KG1 (cell line): Measurements from ENCODE around the gene NIN.

ENCODE experiments used
- DNase-seq: peaks from one replicate; lab custom pipeline; 2025; lab: John Stamatoyannopoulos, UW

NIN gene

DNA sequence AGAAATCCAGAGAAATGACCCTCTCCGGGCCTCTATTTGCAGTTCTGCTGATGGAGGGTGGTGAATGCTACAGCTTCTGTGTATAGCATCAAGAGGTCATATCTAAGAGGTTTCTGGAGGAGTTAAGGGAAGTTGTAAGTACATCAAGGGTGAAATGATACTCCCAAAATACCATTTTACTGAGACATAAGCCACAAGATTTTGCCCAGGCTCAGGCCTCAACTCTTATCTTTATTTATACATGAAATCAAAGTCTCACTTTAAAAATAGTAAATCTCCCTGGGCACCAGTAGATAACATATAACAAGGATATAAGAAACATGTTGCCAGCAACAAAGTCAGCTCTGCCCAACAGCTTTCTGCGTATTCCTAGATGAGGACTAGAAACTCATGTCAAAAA lies 40.4 kb downstream of the NIN start:
- DNase-seq, result no peak

DNA sequence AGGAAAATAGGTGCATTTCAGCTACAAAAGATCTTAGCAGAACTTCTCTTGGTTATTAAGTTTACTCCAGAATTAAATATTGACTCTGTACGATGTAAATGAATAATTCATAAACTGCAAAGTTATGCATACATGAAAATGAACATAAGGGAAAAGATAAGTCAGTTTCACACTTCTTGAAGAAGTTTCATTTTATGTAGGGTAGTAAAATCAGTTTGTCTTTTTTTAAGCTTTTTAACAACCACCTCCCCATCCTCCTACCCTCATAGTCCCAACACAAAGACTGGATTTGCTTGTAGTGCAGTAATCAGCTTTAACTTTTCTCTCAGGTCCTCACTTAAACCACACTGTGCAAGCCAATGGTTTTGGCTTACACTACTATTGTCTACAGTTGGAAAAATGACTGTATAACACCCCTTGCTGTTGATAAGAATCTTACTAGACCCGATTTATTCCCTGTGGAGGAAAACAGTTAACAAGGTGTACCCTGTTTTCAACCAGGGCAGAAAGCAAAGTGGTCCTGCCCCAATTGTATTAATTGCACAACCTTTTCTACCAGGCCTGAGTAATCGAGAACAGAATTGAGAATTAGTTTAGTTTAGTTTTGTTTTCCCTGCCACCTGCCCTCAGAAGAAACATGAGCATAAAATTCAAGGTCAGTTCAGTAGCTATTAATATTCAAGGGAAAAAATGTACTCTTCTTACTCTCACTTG lies 44.1 kb downstream of the NIN start:
- DNase-seq, result no peak

DNA sequence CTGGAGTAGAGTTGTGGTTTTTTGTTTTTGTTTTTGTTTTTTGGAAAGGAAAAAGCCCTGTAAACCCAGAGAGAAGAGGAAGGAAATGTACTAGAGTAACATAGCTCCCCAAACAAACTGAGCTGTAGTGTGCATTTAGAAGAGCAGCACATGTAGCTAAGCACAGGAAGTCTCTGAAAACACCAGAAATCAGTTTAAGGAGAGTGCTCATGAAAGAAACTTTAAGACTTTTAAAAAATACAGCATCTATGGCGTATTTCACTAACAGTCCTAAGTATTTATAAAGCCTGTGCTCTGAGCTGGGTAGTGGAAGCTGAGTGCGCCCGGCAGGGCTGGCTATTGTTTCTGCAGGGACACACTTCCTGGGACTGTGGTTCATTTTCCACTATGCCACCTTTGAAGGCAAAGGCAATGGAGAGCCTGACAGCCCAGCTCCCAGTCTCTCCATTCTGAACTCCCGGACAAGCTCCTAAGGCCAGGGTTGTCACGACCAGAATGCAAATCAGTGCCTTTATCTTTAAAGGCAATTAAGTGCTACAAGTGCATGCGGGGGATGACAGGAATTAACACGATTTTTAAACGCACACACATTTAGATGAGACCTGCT lies 45.4 kb downstream of the NIN start:
- no peak for DNase-seq

DNA sequence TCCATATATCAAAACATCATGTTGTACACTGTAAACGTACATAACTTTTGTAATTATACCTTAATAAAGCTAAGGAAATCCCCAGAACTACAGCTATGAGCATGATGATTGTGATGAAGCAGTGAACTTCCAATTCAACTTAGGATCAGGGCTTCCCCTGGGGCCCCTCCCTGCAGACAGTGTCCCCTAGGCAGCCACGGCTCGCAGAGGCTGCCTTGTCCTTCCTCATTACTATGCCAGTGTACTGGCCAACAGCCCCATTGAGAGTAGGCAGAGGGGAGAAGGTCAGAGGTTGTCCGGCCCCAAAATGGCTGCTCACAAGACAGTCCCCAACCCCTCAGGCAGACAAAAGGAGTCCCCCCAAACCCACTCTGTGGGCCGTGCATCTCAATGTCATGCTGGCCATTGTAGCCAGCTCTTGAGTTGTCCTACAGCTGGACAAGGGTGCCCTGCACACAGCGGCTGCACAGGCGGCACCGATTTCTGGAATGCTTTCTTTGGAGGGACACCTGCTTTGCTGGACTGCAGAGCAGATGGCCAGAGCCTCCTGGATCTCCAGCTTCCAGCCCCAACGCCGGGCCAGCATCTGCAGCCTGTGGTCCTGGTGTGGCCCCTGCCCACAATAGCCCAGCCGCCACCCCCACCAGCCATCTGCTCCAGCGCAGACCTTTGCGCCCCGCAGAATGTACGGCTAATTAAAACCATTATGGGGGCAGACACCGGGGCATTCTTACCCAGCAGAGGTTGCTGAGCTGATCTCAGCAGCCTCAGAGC lies 46.1 kb downstream of the NIN start:
- DNase-seq, result no peak

DNA sequence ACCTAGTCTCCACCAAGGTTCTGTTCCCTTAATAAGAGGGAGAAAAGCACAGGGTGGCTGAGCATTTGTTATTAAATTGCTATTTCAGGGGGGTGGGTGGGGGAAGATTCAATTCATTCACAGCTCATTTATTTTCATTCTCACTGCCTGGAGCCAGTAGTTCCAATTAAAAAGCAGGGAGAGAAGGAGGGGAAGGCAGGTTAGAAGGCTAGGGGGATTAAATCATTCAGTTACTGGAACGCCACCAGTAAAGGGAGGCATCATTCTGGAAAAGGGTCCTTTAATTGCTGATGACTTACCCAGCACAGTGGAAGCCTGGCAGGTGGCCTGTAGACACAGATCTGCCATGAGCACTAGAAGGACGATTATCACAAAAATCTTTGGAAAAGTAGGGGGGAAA lies 47.4 kb downstream of the NIN start:
- no peak for DNase-seq

DNA sequence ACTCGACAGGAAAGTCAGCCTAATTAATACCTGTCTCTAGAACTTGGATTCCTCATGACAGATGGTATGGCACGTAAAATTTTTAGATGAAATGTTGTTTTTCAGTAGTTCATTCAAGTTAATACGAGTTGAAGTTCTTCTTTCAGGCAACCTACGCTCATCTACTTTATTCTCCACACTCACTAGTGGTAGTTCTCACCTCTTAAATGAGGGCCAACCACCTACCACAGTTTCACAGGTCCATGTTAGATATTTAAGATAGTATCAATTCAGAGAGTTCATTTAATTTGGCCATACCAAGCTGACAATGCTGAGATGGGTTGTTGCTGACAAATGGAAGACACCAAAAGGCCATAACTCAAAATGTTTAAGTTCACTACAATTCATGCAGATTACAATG lies 50.6 kb downstream of the NIN start:
- DNase-seq, result no peak

DNA sequence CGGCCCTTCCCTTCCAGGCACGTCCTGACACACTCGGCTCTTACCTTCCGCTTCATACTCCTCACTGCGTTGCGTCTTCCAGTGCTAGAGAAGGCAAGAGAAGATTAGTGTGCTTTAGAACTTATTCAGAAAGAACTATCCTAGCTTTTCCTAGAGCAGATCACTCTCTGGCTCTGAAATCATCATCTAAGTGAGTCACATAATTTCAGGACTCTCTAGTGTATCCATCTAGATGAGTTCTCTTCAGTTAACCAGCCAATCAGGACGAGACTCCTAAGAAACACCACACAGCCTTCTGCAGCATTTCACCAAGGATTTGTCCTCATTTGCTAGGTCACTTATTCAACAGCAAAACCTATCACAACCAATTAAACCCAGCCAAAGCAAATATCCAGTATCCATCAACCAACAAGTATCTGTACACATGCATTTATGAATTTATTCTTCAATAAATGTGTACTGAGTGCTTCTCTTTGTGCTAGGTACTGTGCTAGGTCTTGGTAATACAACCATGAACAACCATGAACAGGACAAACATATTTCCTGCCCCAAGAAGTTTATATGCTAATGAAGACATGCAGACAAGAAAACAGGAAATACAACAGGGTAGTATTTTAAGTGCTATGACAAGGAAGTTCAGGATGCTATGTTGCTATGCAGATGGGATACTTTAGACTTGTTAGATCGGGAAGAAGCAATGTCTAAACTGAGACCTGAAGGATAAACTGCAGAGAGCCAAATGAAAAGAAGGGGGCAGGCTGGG lies 52.1 kb downstream of the NIN start:
- no peak for DNase-seq

DNA sequence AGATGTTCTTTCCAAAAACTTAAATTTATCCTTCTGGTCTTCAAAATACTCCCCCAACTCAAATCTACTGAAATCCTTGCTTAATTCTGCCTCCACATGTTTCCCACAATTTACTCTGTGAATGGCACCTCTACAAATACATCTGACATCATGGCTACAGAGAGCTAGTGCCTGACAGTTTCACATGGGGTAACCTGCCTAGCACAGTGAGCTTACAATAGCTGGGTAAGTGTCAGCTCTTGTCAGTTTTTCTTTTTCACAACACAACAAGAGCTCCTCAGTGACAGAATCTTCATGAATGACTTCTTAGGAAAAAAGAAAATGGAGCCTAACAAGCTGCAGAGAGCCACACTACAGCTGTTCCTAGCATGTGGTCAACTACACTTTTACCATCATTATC lies 54.4 kb downstream of the NIN start:
- no peak for DNase-seq

DNA sequence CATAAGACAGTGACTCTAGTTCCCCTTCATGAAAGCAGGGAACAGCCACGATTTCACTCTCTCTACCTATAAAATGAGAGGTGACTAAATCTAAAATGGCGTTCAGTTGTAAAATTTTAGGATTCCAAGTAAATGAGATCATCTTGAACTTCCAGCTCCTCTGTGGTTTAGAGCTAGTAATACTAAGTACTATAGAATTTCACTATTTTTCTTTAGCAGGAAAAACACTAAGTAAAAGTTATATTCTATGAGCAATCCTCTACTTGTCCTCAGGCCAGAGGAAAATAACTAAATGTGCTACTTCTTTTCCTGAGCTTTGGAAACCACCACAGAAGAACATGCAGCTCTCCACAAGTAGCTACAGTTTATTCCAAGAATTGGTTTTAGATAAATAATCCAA lies 55.6 kb downstream of the NIN start:
- DNase-seq, result no peak

DNA sequence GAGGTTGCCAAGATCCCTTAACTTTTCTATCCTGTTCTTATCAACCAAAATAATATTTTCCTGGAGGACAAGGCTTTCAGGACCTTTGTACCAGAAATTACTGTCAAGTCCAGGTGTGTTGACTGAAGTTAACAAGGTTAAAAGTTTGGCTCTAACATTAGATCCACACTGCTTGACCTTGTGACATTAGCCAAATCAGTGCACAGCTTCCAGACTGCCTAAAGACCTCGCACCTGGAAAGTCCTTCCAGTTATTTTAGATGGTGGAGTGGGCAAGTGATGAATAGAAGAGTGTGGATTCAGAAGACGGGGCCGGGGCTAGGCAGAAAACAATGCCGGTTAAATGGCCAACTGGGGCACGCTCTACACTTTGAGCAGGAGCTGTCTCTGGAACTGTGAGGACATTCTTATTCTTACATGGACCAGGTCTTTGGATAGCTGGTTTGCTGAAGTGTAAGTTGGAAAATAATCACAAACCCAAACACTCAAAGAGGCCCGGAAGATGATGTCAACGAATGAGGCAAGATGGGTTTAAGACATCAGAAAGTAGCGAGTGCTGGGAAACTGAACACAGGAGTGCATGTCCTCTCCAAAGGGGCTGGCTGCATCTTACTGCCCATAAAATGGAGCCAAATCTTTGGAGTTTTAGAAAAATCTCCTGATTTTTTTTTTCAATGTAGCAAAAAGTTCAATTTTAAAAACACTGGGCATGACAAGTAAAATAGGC lies 56.3 kb downstream of the NIN start:
- DNase-seq, result no peak

DNA sequence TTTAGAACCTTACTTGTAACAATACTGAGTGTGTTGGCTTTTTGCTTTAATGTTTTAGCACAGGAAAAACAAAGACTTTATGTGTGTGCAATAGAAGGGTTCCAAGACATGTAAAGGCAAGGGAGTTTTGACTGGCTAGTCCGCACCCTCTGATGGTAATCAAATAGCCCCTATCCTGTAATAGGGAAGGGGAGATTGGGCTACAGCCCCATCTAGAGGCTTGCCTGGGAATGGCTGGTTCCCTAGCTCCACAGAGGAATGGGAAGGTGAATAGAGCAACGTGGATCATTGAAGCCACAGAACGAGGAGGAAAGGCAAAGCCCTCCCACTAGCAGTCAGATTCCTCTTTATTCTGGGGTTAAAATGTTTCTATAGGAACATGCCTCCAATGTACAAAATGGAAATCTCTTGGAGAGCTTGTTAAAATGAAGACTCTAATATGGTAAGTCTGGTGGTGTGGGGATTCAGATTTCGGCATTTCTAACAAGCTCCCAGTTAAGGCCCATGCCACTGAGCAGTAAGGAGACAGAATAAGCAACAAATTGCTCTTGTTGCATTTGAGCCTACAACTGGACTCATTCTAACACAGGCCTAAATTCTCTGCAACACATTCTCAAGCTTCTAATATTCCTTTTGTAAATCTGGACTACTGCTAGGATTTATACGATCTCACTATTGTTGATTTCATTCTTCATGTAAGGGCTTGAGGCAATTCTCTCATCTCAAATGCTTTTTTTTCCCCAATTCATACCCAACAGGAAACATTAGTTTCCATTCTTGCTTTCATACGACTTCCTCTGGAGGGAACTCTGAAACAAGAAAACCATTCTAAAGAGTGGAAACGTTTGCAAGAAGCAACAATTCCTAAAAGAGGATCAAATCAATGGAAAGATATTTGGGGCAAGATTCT lies 57.1 kb downstream of the NIN start:
- DNase-seq, result no peak

DNA sequence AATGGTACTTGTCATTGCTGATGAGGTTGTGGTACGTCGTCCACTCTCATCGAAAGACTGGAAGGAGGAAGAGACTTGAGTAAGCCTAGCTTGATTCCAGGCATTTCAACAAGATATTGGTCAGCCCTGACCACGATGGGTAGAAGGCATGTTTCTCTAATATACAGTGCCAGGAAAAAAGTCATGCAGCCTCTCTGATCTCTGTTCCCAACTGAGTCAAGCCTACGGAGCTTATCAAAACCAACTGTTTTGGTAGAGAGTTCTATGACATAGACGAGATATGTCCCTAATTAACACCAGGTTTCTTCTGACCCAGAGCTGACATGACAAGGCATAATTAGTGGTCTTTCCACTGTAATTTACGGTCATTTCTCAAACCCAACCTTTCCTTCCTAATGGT lies 58.5 kb downstream of the NIN start:
- no peak for DNase-seq

DNA sequence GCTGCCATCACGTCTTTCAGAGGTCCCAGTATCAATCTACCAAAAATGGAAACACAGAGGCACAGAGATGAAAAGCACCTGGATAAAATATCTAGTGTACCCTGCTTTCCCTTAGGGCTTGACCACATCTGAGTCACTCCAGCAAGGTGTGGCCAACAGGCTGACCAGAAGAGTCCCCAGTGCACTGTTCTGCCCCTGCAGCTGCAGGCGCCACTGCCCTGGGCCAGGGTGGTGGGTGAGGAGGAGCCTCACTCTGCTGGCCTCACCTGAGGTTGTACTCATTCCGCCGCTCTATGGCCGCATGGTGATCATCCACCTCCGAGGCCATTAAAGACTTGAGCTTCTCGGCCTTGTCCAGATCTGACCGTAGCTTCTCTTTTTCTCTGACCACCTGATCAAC lies 60.4 kb downstream of the NIN start:
- DNase-seq, result no peak

DNA sequence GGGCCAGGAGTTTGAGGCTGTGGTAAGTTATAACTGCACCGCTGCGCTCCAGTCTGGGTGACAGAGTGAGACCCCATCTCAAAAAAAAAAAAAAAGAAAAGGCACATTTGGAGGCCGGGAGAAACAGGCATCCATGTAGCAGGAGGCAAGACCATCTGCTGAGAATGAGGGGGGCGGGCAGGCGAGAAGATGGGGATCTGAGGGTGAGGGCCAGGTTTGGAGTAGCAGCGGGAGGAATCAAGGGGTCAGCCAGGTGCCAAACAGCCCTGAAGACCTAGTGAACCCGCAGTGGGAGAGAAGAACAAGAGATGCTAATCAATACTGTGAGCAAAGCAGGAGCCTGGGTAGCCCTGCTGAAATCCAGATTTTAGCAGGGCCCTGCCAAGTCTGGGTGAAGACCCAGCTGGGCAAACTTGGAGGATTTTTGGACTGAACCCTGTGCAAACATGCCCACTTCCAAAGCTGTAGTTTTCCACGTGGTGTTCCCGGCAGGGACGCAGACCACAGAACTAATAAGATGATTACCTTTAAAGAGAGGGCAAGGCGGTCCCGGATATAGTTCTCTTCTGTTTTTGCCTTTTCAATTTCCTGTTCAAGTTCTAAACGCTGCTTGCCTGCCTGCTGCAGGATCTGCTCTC lies 61.0 kb downstream of the NIN start:
- DNase-seq, result no peak

DNA sequence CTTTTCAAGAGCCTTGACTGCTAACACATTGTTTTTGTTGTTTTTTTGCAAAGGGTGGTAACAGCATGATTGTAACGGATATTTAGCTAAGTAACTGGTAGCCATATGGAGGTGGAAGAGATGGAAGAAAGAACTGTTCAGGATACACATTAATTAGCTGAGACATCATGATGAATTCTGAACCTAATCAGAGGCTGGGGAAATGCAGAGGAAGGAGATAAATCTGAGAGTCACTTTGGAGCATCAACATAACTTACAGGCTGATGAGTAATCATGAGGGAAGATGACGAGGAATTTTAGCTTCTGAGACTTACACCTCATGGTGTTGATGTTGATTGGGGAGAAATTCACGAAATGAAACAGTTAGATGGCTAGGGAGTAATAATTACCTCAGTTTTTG lies 62.3 kb downstream of the NIN start:
- DNase-seq, result no peak

DNA sequence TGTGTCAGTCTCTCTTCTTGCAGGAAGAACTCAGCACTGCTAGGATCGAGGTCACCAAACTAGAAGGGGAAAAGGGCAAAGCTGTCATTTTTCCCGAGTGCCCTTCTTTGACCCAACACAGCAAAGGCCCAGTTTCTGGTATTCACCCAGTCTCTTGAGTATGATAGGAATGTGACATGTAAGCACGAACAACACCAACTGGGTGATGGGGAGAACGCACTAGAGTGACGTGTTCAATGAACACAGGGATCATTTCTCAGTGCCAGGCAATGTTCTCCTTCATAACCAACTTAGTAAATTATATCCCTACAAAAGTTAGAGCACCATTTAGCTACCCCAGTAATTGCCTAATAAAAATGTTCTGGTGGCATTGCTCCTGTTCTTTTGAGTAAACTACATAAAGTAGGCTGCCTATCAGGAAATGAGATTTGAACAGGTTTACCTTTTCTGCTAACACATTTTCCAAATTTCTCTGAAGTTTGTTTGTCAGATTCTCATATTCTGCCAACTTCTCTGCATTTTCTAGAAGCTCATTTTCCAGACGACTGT lies 64.5 kb downstream of the NIN start:
- DNase-seq, result no peak

DNA sequence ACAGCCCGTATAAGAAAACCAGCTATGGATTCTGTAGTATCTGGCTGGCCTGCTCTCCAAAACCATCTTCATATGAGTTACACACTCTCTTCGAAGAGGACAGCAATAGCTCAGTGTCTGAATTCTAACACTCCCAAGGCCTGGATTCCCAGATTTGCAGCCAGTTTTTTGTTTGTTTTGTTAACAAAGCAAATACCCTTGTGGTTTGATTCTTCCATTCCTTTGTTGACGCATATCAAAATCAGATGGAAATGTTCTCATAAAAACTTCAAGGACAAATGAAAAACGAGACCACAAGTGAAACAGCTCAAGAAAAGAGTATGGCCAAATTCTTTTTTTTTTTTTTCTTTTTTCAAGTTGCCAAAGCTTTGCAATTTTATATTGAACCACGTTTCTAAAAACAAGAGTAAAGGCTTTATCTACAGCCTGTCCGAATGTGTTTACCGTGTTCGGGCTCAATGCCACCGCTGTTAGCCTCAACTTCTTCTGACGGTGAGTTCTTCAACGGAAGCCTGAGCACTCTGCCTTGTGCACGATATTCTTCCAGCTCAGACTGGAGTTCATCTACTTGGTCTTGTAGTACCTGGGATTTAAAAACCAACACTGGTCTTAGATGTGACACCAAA lies 67.5 kb downstream of the NIN start:
- DNase-seq, result no peak

DNA sequence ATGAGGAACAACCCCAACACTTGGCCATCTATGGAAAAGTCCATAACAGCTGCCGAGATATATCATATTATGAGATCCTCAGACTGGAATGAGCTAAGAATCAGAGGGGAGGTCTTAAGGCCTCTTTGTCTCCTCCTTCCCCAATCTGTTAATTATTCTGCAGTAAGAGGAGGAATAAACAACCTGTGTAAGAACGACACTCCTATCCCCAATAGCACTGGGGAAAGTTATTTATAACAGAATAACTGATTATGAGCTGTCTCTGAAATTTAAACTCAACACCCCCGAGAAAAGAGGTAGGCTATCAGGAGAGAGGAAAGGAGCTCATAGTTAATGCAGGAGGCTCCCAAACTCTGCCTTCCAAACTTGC lies 68.0 kb downstream of the NIN start:
- DNase-seq, result no peak

DNA sequence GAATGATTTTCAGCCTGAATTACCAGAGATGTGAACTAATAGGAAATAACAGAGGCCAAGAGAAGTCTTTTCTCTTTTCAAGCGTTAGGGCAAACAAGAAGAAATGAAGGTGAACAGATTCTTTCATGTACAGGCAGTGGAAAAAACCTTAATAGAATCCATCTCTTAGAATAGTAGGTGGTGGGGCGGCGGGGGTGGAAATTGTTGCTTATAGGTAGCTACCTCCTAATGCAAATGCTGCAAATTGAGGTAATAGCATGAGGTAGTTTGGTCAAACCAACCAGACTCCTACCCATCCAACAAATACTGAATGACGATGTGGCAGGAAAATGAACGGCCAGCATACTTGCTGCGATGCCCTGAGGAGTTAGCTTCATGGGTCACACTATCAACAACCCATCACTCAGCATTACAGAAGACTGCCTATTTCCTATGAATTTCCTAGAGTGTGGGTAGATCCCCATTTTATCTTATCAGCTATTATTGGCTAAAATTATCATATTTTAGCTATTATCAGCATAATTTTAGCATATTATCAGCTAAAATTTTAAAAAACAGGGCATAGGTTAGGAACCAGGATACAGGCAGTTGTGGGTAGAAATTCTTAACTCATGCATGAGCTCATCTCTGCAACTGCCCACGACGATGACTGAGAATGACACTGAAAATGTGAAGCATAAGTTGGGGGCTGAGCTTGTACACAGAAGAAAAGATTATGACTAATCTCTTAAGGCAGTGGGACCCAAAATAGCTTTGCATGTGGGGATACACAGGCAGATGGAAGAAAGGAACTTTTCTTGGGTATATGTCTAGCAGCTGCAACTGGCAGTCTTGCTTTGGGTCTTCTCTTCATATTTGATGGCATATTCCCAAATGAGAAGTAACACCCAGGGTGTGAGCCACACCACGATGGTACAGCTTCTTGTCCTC lies 68.7 kb downstream of the NIN start:
- DNase-seq, result no peak
